GM23248 (cell line): ENCODE data around the gene LVRN.

ENCODE experiments used
- EZH2 ChIP-seq: fragments of 200-600 bp; sonication (generic); IDR thresholded peaks from 2 replicates; pipeline ENCODE4 v1.6.1; 2018; ENCODE audit warnings: antibody characterized with exemption, mild to moderate bottlenecking; ENCODE audit not compliant: insufficient read depth, poor library complexity, severe bottlenecking
- EZH2phosphoT487 ChIP-seq: fragments of 200-600 bp; sonication (generic); IDR thresholded peaks from 2 replicates; pipeline ENCODE4 v1.6.1; 2018; ENCODE audit warnings: antibody characterized with exemption, moderate library complexity, mild to moderate bottlenecking, low read depth; ENCODE audit not compliant: insufficient read depth

DNA sequence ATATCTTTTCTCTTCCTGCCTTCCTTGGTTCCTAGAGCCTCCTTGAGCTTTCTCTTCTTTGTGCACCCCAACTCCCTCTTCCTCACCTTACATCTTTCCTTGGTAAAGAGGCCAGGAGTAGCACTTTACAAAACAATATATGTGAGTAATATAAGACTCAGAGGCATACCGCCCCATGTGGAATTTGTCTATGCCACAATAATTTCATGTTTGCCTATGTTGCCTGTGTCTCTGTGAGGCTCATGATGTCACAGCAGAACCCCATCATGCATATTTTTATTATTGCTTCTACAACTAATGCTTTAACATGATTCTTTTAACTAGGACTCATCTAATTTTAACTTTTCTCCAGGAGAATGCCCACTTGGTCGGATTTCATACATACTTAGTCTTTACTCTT is 15.0 kb upstream of the LVRN start:
- TF ChIP-seq EZH2 (no peak), EZH2phosphoT487 (no peak)
